Central memory CD8-positive, alpha-beta T cell (primary cell): ENCODE measurements around the gene OR8J3.
"Not testable (repeated sequence)": the region's sequence is repeated elsewhere in the genome, so short reads cannot be mapped to it uniquely, and the experiment has no call there.

ENCODE experiments used
- ATAC-seq: fragments of 150-1000 bp; cut with Tn5 transposase; replicated peaks from 2 replicates; pipeline ENCODE4 v1.10.0; 2022; ENCODE audit warnings: mild to moderate bottlenecking, moderate FRiP score, moderate number of reproducible peaks; ENCODE audit not compliant: poor library complexity, severe bottlenecking; ENCODE audit errors: extremely low read depth
- DNase-seq, 2 donors: peaks; one replicate each; pipeline ENCODE4 v3.0.0; 2021; ENCODE audit warnings: low spot score in 2 of 2
- H3K27ac Mint-ChIP-seq: one replicate; pipeline ENCODE4 v1.8.0; 2022; ENCODE audit warnings: low read depth, mild to moderate bottlenecking, moderate library complexity, mixed read lengths
- H3K27me3 Mint-ChIP-seq: one replicate; pipeline ENCODE4 v1.8.0; 2022; ENCODE audit warnings: mixed read lengths
- H3K36me3 Mint-ChIP-seq: one replicate; pipeline ENCODE4 v1.8.0; 2022; ENCODE audit warnings: mild to moderate bottlenecking, moderate library complexity, mixed read lengths; ENCODE audit not compliant: insufficient read depth
- H3K4me1 Mint-ChIP-seq: one replicate; pipeline ENCODE4 v1.8.0; 2022; ENCODE audit warnings: mixed read lengths
- H3K4me3 Mint-ChIP-seq: one replicate; pipeline ENCODE4 v1.8.0; 2022; ENCODE audit warnings: mild to moderate bottlenecking, moderate library complexity, mixed read lengths
- H3K9me3 Mint-ChIP-seq: one replicate; pipeline ENCODE4 v1.8.0; 2022; ENCODE audit warnings: mixed read lengths

The OR8J3 gene

GRCh38 chr11:56140151-56140661, at the start of gene OR8J3:
TSS of gene OR8J3 (minus strand) at chr11:56140201. CDS start at chr11:56137718, 2,483 bp downstream.
- H3K4me3 Mint-ChIP-seq = no peak within 1 kb of the TSS
- H3K36me3 Mint-ChIP-seq = no peaks in the 10 kb centered on the region
- H3K27ac Mint-ChIP-seq = no peak within 1 kb of the TSS
- H3K27me3 Mint-ChIP-seq = no peaks in the 10 kb centered on the region
- ATAC-seq = no peak
- no peaks in the 10 kb centered on the region for H3K4me1 Mint-ChIP-seq
- no peak for DNase-seq
- H3K9me3 Mint-ChIP-seq = peaks cover 24% of the 10 kb centered on the region

GRCh38 chr11:56188602-56189001, 48.6 kb upstream of the OR8J3 start:
- H3K27me3 Mint-ChIP-seq = no peaks in the 10 kb centered on the region
- no peak overlapping the region for H3K4me3 Mint-ChIP-seq
- ATAC-seq (no peak), DNase-seq (no peak)
- peaks cover 17% of the 10 kb centered on the region for H3K9me3 Mint-ChIP-seq
- H3K4me1 Mint-ChIP-seq = no peaks in the 10 kb centered on the region
- H3K27ac Mint-ChIP-seq = no peak overlapping the region
- no peaks in the 10 kb centered on the region for H3K36me3 Mint-ChIP-seq

GRCh38 chr11:56183459-56183858, 43.5 kb upstream of the OR8J3 start:
- ATAC-seq = no peak
- H3K27ac Mint-ChIP-seq = no peak overlapping the region
- H3K9me3 Mint-ChIP-seq = peaks cover 29% of the 10 kb centered on the region
- H3K4me1 Mint-ChIP-seq = no peaks in the 10 kb centered on the region
- H3K27me3 Mint-ChIP-seq = no peaks in the 10 kb centered on the region
- no peaks in the 10 kb centered on the region for H3K36me3 Mint-ChIP-seq
- DNase-seq = no peak
- H3K4me3 Mint-ChIP-seq = no peak overlapping the region

GRCh38 chr11:56176318-56176717, 36.3 kb upstream of the OR8J3 start, which contains the start of gene OR5J2:
TSS of gene OR5J2 (plus strand) at chr11:56176618. CDS start at chr11:56176618, 0 bp downstream.
- H3K4me3 Mint-ChIP-seq = no peak within 1 kb of the TSS
- H3K9me3 Mint-ChIP-seq = peaks cover 12% of the 10 kb centered on the region
- H3K36me3 Mint-ChIP-seq = no peaks in the 10 kb centered on the region
- ATAC-seq = no peak
- H3K27me3 Mint-ChIP-seq = no peaks in the 10 kb centered on the region
- no peaks in the 10 kb centered on the region for H3K4me1 Mint-ChIP-seq
- DNase-seq = no peak
- no peak within 1 kb of the TSS for H3K27ac Mint-ChIP-seq

- Mint-ChIP-seq H3K9me3 (peaks cover 15% of the 10 kb centered on the region), H3K4me3 (no peak overlapping the region), H3K27ac (no peak overlapping the region), H3K4me1 (no peaks in the 10 kb centered on the region), H3K36me3 (no peaks in the 10 kb centered on the region), H3K27me3 (no peaks in the 10 kb centered on the region)
- no peak for DNase-seq
- no peak for ATAC-seq
Measured at GRCh38 chr11:56172256-56172830, 32.3 kb upstream of the OR8J3 start.

- Mint-ChIP-seq H3K4me3 (no peak overlapping the region), H3K36me3 (no peaks in the 10 kb centered on the region), H3K27me3 (no peaks in the 10 kb centered on the region), H3K4me1 (no peaks in the 10 kb centered on the region), H3K9me3 (peaks cover 11% of the 10 kb centered on the region), H3K27ac (no peak overlapping the region)
- no peak for DNase-seq
- no peak for ATAC-seq
Measured at GRCh38 chr11:56163804-56164203, 23.8 kb upstream of the OR8J3 start.

- Mint-ChIP-seq H3K4me3 (no peak within 1 kb of the TSS), H3K27me3 (no peaks in the 10 kb centered on the region), H3K9me3 (peaks cover 22% of the 10 kb centered on the region), H3K27ac (no peak within 1 kb of the TSS), H3K36me3 (no peaks in the 10 kb centered on the region), H3K4me1 (no peaks in the 10 kb centered on the region)
- DNase-seq (no peak), ATAC-seq (no peak)
Measured at GRCh38 chr11:56160217-56160616, 20.2 kb upstream of the OR8J3 start, which contains the start of gene OR8K5. TSS of gene OR8K5 (minus strand) at chr11:56160317. CDS start at chr11:56160317, 0 bp downstream.

- H3K4me3 Mint-ChIP-seq = no peak overlapping the region
- H3K27ac Mint-ChIP-seq = no peak overlapping the region
- DNase-seq (no peak), ATAC-seq (no peak)
- H3K27me3 Mint-ChIP-seq = no peaks in the 10 kb centered on the region
- peaks cover 26% of the 10 kb centered on the region for H3K9me3 Mint-ChIP-seq
- H3K4me1 Mint-ChIP-seq = no peaks in the 10 kb centered on the region
- H3K36me3 Mint-ChIP-seq = no peaks in the 10 kb centered on the region
Measured at GRCh38 chr11:56152333-56152732, 12.3 kb upstream of the OR8J3 start.

GRCh38 chr11:56151376-56151775, 11.4 kb upstream of the OR8J3 start:
- ATAC-seq = no peak

GRCh38 chr11:56143681-56144080, 3.7 kb upstream of the OR8J3 start:
- not testable (repeated sequence) for H3K27ac Mint-ChIP-seq, H3K27me3 Mint-ChIP-seq, H3K36me3 Mint-ChIP-seq, H3K4me1 Mint-ChIP-seq, ATAC-seq, DNase-seq, H3K4me3 Mint-ChIP-seq
- H3K9me3 Mint-ChIP-seq = peaks cover 14% of the 10 kb centered on the region

More at GRCh38 chr11:56151376-56151775, 11.4 kb upstream of the OR8J3 start:
- Mint-ChIP-seq H3K4me3 (no peak overlapping the region), H3K36me3 (no peaks in the 10 kb centered on the region), H3K9me3 (peaks cover 19% of the 10 kb centered on the region), H3K27ac (no peak overlapping the region), H3K27me3 (no peaks in the 10 kb centered on the region), H3K4me1 (no peaks in the 10 kb centered on the region)
- DNase-seq = no peak

- DNase-seq = no peak
- no peak for ATAC-seq
- Mint-ChIP-seq H3K27me3 (no peaks in the 10 kb centered on the region), H3K9me3 (peaks cover 14% of the 10 kb centered on the region), H3K27ac (no peak within 1 kb of the TSS), H3K4me1 (no peaks in the 10 kb centered on the region), H3K4me3 (no peak within 1 kb of the TSS), H3K36me3 (peaks cover 3% of the 10 kb centered on the region)
Measured at GRCh38 chr11:56122073-56122472, 17.9 kb downstream of the OR8J3 start, which contains the start of gene OR8H3. TSS of gene OR8H3 (plus strand) at chr11:56122373. CDS start at chr11:56122373, 0 bp downstream.

GRCh38 chr11:56103210-56103737, 36.7 kb downstream of the OR8J3 start, which contains the start of gene OR8H2:
TSS of gene OR8H2 (plus strand) at chr11:56103687. CDS start at chr11:56105043, 1,356 bp downstream.
- H3K4me1 Mint-ChIP-seq = no peaks in the 10 kb centered on the region
- H3K36me3 Mint-ChIP-seq = no peaks in the 10 kb centered on the region
- H3K4me3 Mint-ChIP-seq = no peak within 1 kb of the TSS
- DNase-seq = no peak
- no peak for ATAC-seq
- peaks cover 14% of the 10 kb centered on the region for H3K9me3 Mint-ChIP-seq
- H3K27ac Mint-ChIP-seq = no peak within 1 kb of the TSS
- no peaks in the 10 kb centered on the region for H3K27me3 Mint-ChIP-seq

- no peak within 1 kb of the TSS for H3K4me3 Mint-ChIP-seq
Measured at GRCh38 chr11:56093008-56093407, 47.0 kb downstream of the OR8J3 start, which contains the start of gene OR8I2. TSS of gene OR8I2 (plus strand) at chr11:56093308. CDS start at chr11:56093308, 0 bp downstream.

More at GRCh38 chr11:56093008-56093407, 47.0 kb downstream of the OR8J3 start, which contains the start of gene OR8I2:
- H3K27me3 Mint-ChIP-seq = no peaks in the 10 kb centered on the region
- DNase-seq (no peak), ATAC-seq (no peak)
- H3K4me1 Mint-ChIP-seq = no peaks in the 10 kb centered on the region
- H3K36me3 Mint-ChIP-seq = no peaks in the 10 kb centered on the region
- H3K9me3 Mint-ChIP-seq = peaks cover 26% of the 10 kb centered on the region
- H3K27ac Mint-ChIP-seq = no peak within 1 kb of the TSS
